ENCODE results near the gene CANT1.

Gene CANT1

GRCh38 chr17:78996781-78997201 lies 12.8 kb downstream of the CANT1 start:
- peaks cover 24% of the 10 kb centered on the region for H3K4me1 ChIP-seq
- H3K27me3 ChIP-seq (ENCODE audit: control insufficient read depth, insufficient read depth, low read length): no peaks in the 10 kb centered on the region
- H3K4me2 ChIP-seq (ENCODE audit: low read length): peak overlapping the region; percentile 39
- peak overlapping the region; percentile 69 for H3K27ac ChIP-seq
- no peaks in the 10 kb centered on the region for H3K36me3 ChIP-seq (ENCODE audit: control insufficient read depth, insufficient read depth, low read length)
- TF ChIP-seq CTCF (IDR thresholded peaks at IDR 0.05): no peak
- no peak overlapping the region for H3K9ac ChIP-seq
- no peaks in the 10 kb centered on the region for H3K9me3 ChIP-seq (ENCODE audit: control insufficient read depth, low read length)
- H3K4me3 ChIP-seq (ENCODE audit: low read depth, low read length): peak overlapping the region; percentile 31
- no peak overlapping the region for H2AFZ ChIP-seq
- H3K79me2 ChIP-seq: peaks cover 9% of the 10 kb centered on the region

- peaks cover 24% of the 10 kb centered on the region for H3K4me1 ChIP-seq
- H3K9me3 ChIP-seq (ENCODE audit: control insufficient read depth, low read length): no peaks in the 10 kb centered on the region
- TF ChIP-seq CTCF (IDR thresholded peaks at IDR 0.05): no peak
- H3K36me3 ChIP-seq (ENCODE audit: control insufficient read depth, insufficient read depth, low read length): no peaks in the 10 kb centered on the region
- H3K27ac ChIP-seq: peak overlapping the region; percentile 69
- peak overlapping the region; percentile 31 for H3K4me3 ChIP-seq (ENCODE audit: low read depth, low read length)
- no peaks in the 10 kb centered on the region for H3K27me3 ChIP-seq (ENCODE audit: control insufficient read depth, insufficient read depth, low read length)
- H3K9ac ChIP-seq: no peak overlapping the region
- H3K79me2 ChIP-seq: peaks cover 8% of the 10 kb centered on the region
- peak overlapping the region; percentile 39 for H3K4me2 ChIP-seq (ENCODE audit: low read length)
- H2AFZ ChIP-seq: peak overlapping the region; percentile 1
These were observed 13.7 kb downstream of the CANT1 start for GRCh38 chr17:78995761-78996451.

- H2AFZ ChIP-seq: no peak overlapping the region
- H3K9me3 ChIP-seq (ENCODE audit: control insufficient read depth, low read length): no peaks in the 10 kb centered on the region
- H3K4me3 ChIP-seq (ENCODE audit: low read depth, low read length): no peak overlapping the region
- H3K27ac ChIP-seq: peak overlapping the region; percentile 69
- H3K4me1 ChIP-seq: peaks cover 24% of the 10 kb centered on the region
- H3K27me3 ChIP-seq (ENCODE audit: control insufficient read depth, insufficient read depth, low read length): no peaks in the 10 kb centered on the region
- H3K4me2 ChIP-seq (ENCODE audit: low read length): peak overlapping the region; percentile 37
- peaks cover 6% of the 10 kb centered on the region for H3K79me2 ChIP-seq
- H3K36me3 ChIP-seq (ENCODE audit: control insufficient read depth, insufficient read depth, low read length): no peaks in the 10 kb centered on the region
- no peak for TF ChIP-seq CTCF (IDR thresholded peaks at IDR 0.05)
- H3K9ac ChIP-seq: no peak overlapping the region
These were observed 14.4 kb downstream of the CANT1 start for GRCh38 chr17:78995022-78995760.

GRCh38 chr17:78993981-78994671 lies 15.4 kb downstream of the CANT1 start:
- no peak for TF ChIP-seq CTCF (IDR thresholded peaks at IDR 0.05)
- H3K27me3 ChIP-seq (ENCODE audit: control insufficient read depth, insufficient read depth, low read length): no peaks in the 10 kb centered on the region
- H2AFZ ChIP-seq: no peak overlapping the region
- peaks cover 24% of the 10 kb centered on the region for H3K4me1 ChIP-seq
- no peak overlapping the region for H3K9ac ChIP-seq
- H3K27ac ChIP-seq: no peak overlapping the region
- no peaks in the 10 kb centered on the region for H3K9me3 ChIP-seq (ENCODE audit: control insufficient read depth, low read length)
- H3K4me2 ChIP-seq (ENCODE audit: low read length): no peak overlapping the region
- H3K79me2 ChIP-seq: peaks cover 6% of the 10 kb centered on the region
- no peak overlapping the region for H3K4me3 ChIP-seq (ENCODE audit: low read depth, low read length)
- no peaks in the 10 kb centered on the region for H3K36me3 ChIP-seq (ENCODE audit: control insufficient read depth, insufficient read depth, low read length)

Measured in parathyroid adenoma (tissue), 2 donors.